ENCODE data around the gene LRRFIP1.

The LRRFIP1 gene

GRCh38 chr2:237717366-237718276 lies 90.2 kb downstream of the LRRFIP1 start:
- H3K27ac ChIP-seq = no peak overlapping the region

GRCh38 chr2:237718277-237718634 lies 90.9 kb downstream of the LRRFIP1 start:
- no peak overlapping the region for H3K27ac ChIP-seq
- DNase-seq (ENCODE audit: low read depth, low spot score) = no peak

More at GRCh38 chr2:237717366-237718276, 90.2 kb downstream of the LRRFIP1 start:
- DNase-seq (ENCODE audit: low read depth, low spot score) = no peak

GRCh38 chr2:237720444-237720843 lies 93.1 kb downstream of the LRRFIP1 start:
- DNase-seq (ENCODE audit: low read depth, low spot score) = no peak
- H3K27ac ChIP-seq = no peak overlapping the region

- no peak overlapping the region for H3K27ac ChIP-seq
- no peak for DNase-seq (ENCODE audit: low read depth, low spot score)
Observed at GRCh38 chr2:237720957-237721356, 93.6 kb downstream of the LRRFIP1 start.

GRCh38 chr2:237721458-237721857 lies 94.1 kb downstream of the LRRFIP1 start:
- H3K27ac ChIP-seq = no peak overlapping the region

GRCh38 chr2:237722616-237723015 lies 95.2 kb downstream of the LRRFIP1 start:
- no peak overlapping the region for H3K27ac ChIP-seq
- no peak for DNase-seq (ENCODE audit: low read depth, low spot score)

More at GRCh38 chr2:237721458-237721857, 94.1 kb downstream of the LRRFIP1 start:
- DNase-seq (ENCODE audit: low read depth, low spot score) = no peak

- DNase-seq (ENCODE audit: low read depth, low spot score) = no peak
- H3K27ac ChIP-seq = no peak overlapping the region
Observed at GRCh38 chr2:237723023-237723422, 95.6 kb downstream of the LRRFIP1 start.

GRCh38 chr2:237723602-237724001 lies 96.2 kb downstream of the LRRFIP1 start:
- peak; percentile 33 for DNase-seq (ENCODE audit: low read depth, low spot score)
- H3K27ac ChIP-seq = no peak overlapping the region

GRCh38 chr2:237724811-237725478 lies 97.6 kb downstream of the LRRFIP1 start:
- H3K27ac ChIP-seq = peak overlapping the region; percentile 63
- DNase-seq (ENCODE audit: low read depth, low spot score) = no peak

GRCh38 chr2:237725661-237726060 lies 98.3 kb downstream of the LRRFIP1 start:
- no peak for DNase-seq (ENCODE audit: low read depth, low spot score)
- peak overlapping the region; percentile 63 for H3K27ac ChIP-seq

GRCh38 chr2:237726401-237726830 lies 99.0 kb downstream of the LRRFIP1 start:
- no peak for DNase-seq (ENCODE audit: low read depth, low spot score)
- H3K27ac ChIP-seq = peak overlapping the region; percentile 63

- peak; percentile 63 for DNase-seq (ENCODE audit: low read depth, low spot score)
- H3K27ac ChIP-seq = peak overlapping the region; percentile 63
Observed at GRCh38 chr2:237727363-237727762, 100.0 kb downstream of the LRRFIP1 start.

GRCh38 chr2:237729681-237730475 lies 102.5 kb downstream of the LRRFIP1 start:
- H3K27ac ChIP-seq = no peak overlapping the region
- no peak for DNase-seq (ENCODE audit: low read depth, low spot score)

- H3K27ac ChIP-seq = no peak overlapping the region
- peak; percentile 43 for DNase-seq (ENCODE audit: low read depth, low spot score)
Observed at GRCh38 chr2:237731663-237732062, 104.3 kb downstream of the LRRFIP1 start.

- no peak for DNase-seq (ENCODE audit: low read depth, low spot score)
- no peak overlapping the region for H3K27ac ChIP-seq
Observed at GRCh38 chr2:237732070-237732469, 104.7 kb downstream of the LRRFIP1 start.

GRCh38 chr2:237732790-237733381 lies 105.5 kb downstream of the LRRFIP1 start:
- no peak for DNase-seq (ENCODE audit: low read depth, low spot score)
- no peak overlapping the region for H3K27ac ChIP-seq

GRCh38 chr2:237733677-237734300 lies 106.4 kb downstream of the LRRFIP1 start:
- H3K27ac ChIP-seq = no peak overlapping the region

GRCh38 chr2:237734905-237735623 lies 107.7 kb downstream of the LRRFIP1 start:
- DNase-seq (ENCODE audit: low read depth, low spot score) = no peak
- H3K27ac ChIP-seq = no peak overlapping the region

More at GRCh38 chr2:237733677-237734300, 106.4 kb downstream of the LRRFIP1 start:
- no peak for DNase-seq (ENCODE audit: low read depth, low spot score)

- H3K27ac ChIP-seq = no peak overlapping the region
- DNase-seq (ENCODE audit: low read depth, low spot score) = no peak
Observed at GRCh38 chr2:237735798-237736197, 108.4 kb downstream of the LRRFIP1 start.

All from epithelial cell of prostate (primary cell).